H1 (cell line): Measurements from ENCODE around the gene CDC42EP4. TPM values are rescaled to one million over a fixed set of nuclear protein-coding genes. Genes with fewer than 3 reads are reported as not detected.

ENCODE experiments used
- CTCF ChIA-PET: fragments of 300-600 bp; sonication (Branson Sonifier 250); formaldehyde crosslinking; loops from one replicate; lab custom pipeline; 2021; ENCODE audit not compliant: partially characterized antibody; lab: Charles Lee
- POLR2A ChIA-PET: fragments of 300-600 bp; sonication (Branson Sonifier 250); formaldehyde crosslinking; loops from one replicate; lab custom pipeline; 2021; ENCODE audit warnings: inconsistent platforms; ENCODE audit not compliant: partially characterized antibody; lab: Charles Lee
- DNase-seq, 2 experiments: peaks; one replicate each; pipeline versions ENCODE4 v3.0.0 to v3.0.0-alpha.2; 2010 to 2022; ENCODE audit warnings: low spot score in 2 of 2, low read depth in 1 of 2, mixed read lengths in 1 of 2
- FAIRE-seq: peaks from 2 replicates; lab custom pipeline; 2011; peaks lifted over from hg19 to GRCh38; lab: Jason Lieb, UNC
- H2AFZ ChIP-seq: 2 replicates; pipeline ENCODE4 v1.8.1; 2012; ENCODE audit warnings: low read length, inconsistent platforms
- H2AK5ac ChIP-seq: 2 replicates; pipeline ENCODE4 v1.6.1; 2013; ENCODE audit warnings: low read depth, low read length
- H2BK120ac ChIP-seq: replicated peaks from 2 replicates; pipeline ENCODE3; 2013; ENCODE audit warnings: low read depth, low read length, inconsistent platforms
- H2BK12ac ChIP-seq: 2 replicates; pipeline ENCODE4 v1.6.1; 2013; ENCODE audit warnings: low read depth, low read length
- H2BK15ac ChIP-seq: 2 replicates; pipeline ENCODE4 v1.6.1; 2013; ENCODE audit warnings: low read length
- H2BK20ac ChIP-seq: 2 replicates; pipeline ENCODE4 v1.6.1; 2013; ENCODE audit warnings: low read length
- H2BK5ac ChIP-seq: 2 replicates; pipeline ENCODE4 v1.6.1; 2013; ENCODE audit warnings: low read depth, low read length
- H3K14ac ChIP-seq: 2 replicates; pipeline ENCODE4 v1.6.1; 2013; ENCODE audit warnings: inconsistent platforms; ENCODE audit not compliant: insufficient read length
- H3K18ac ChIP-seq: 2 replicates; pipeline ENCODE4 v1.6.1; 2013; ENCODE audit warnings: low read length; ENCODE audit errors: extremely low read depth
- H3K23ac ChIP-seq: 2 replicates; pipeline ENCODE4 v1.6.1; 2013; ENCODE audit warnings: inconsistent platforms; ENCODE audit not compliant: insufficient read length
- H3K23me2 ChIP-seq: 2 replicates; pipeline ENCODE4 v1.6.1; 2013; ENCODE audit warnings: low read depth, low read length
- H3K27ac ChIP-seq: 2 replicates; pipeline ENCODE4 v1.6.1; 2011; ENCODE audit warnings: low read depth, low read length, inconsistent platforms
- H3K27me3 ChIP-seq, 4 experiments: replicated peaks in 1 of 4; 1 replicate in 1 of 4; 2 replicates in 3 of 4; pipeline versions ENCODE4 v1.6.1 to v1.8.1; 2011 to 2013; ENCODE audit warnings: low read length in 3 of 4, mild to moderate bottlenecking in 3 of 4, inconsistent platforms in 2 of 4, mixed read lengths in 2 of 4, moderate library complexity in 1 of 4; ENCODE audit not compliant: control insufficient read depth in 3 of 4, insufficient read depth in 3 of 4; ENCODE audit errors: extremely low read depth in 1 of 4
- H3K36me3 ChIP-seq, 4 experiments: 2 replicates each; pipeline versions ENCODE4 v1.6.1 to v1.8.1; 2011 to 2013; ENCODE audit warnings: mild to moderate bottlenecking in 4 of 4, low read length in 3 of 4, moderate library complexity in 2 of 4, control low read depth in 1 of 4, inconsistent platforms in 1 of 4; ENCODE audit not compliant: insufficient read depth in 4 of 4, control insufficient read depth in 2 of 4
- H3K4ac ChIP-seq: replicated peaks from 2 replicates; pipeline ENCODE3; 2013; ENCODE audit warnings: low read length, low read depth, mixed read lengths, inconsistent platforms; ENCODE audit not compliant: insufficient read length
- H3K4me1 ChIP-seq, 4 experiments: replicated peaks in 1 of 4; 1 replicate in 1 of 4; 2 replicates in 3 of 4; pipeline versions ENCODE4 v1.6.1 to v1.8.1; 2011 to 2013; ENCODE audit warnings: low read length in 3 of 4, inconsistent platforms in 2 of 4, mixed read lengths in 1 of 4; ENCODE audit not compliant: insufficient read depth in 4 of 4, control insufficient read depth in 3 of 4
- H3K4me2 ChIP-seq, 2 experiments: 2 replicates each; pipeline versions ENCODE4 v1.6.1 to v1.8.1; 2011 to 2013; ENCODE audit warnings: low read depth in 2 of 2, low read length in 2 of 2, control low read depth in 1 of 2, inconsistent platforms in 1 of 2, mild to moderate bottlenecking in 1 of 2; ENCODE audit not compliant: insufficient read depth in 1 of 2
- H3K4me3 ChIP-seq, 4 experiments: fragments of 200-600, 300-600 bp in 1 of 4; sonication (generic), shearing (Covaris generic), sonication (Bioruptor Twin) in 1 of 4; 2 replicates each; pipeline versions ENCODE4 v1.5.1 to v1.8.1; 2011 to 2016; ENCODE audit warnings: low read length in 4 of 4, low read depth in 3 of 4, control low read depth in 2 of 4, inconsistent platforms in 2 of 4, mild to moderate bottlenecking in 2 of 4, mixed read lengths in 1 of 4, moderate library complexity in 1 of 4; ENCODE audit not compliant: insufficient read depth in 2 of 4; ENCODE audit errors: extremely low read depth in 1 of 4
- H3K56ac ChIP-seq: replicated peaks from 2 replicates; pipeline ENCODE3; 2013; ENCODE audit warnings: low read depth, mild to moderate bottlenecking, mixed read lengths, low read length, inconsistent platforms; ENCODE audit not compliant: insufficient read length
- H3K79me1 ChIP-seq: 2 replicates; pipeline ENCODE4 v1.6.1; 2013; ENCODE audit warnings: low read depth, low read length, control low read depth
- H3K79me2 ChIP-seq, 2 experiments: 2 replicates each; pipeline versions ENCODE4 v1.6.1 to v1.8.1; 2012 to 2013; ENCODE audit warnings: low read length in 2 of 2, mild to moderate bottlenecking in 2 of 2, inconsistent platforms in 1 of 2; ENCODE audit not compliant: insufficient read depth in 2 of 2, control insufficient read depth in 1 of 2
- H3K9ac ChIP-seq, 4 experiments: replicated peaks in 1 of 4; 1 replicate in 1 of 4; 2 replicates in 3 of 4; pipeline versions ENCODE4 v1.6.1 to v1.8.1; 2011 to 2013; ENCODE audit warnings: low read depth in 3 of 4, low read length in 3 of 4, control low read depth in 2 of 4, mild to moderate bottlenecking in 2 of 4, moderate library complexity in 2 of 4, inconsistent platforms in 1 of 4; ENCODE audit errors: extremely low read depth in 1 of 4
- H3K9me3 ChIP-seq, 2 experiments: 2 replicates each; pipeline versions ENCODE4 v1.6.1 to v1.8.1; 2012 to 2013; ENCODE audit warnings: mild to moderate bottlenecking in 2 of 2, moderate library complexity in 2 of 2, control low read depth in 1 of 2, inconsistent platforms in 1 of 2, low read depth in 1 of 2, low read length in 1 of 2, mixed read lengths in 1 of 2; ENCODE audit not compliant: insufficient read depth in 2 of 2
- H4K20me1 ChIP-seq, 2 experiments: replicated peaks in 1 of 2; 2 replicates each; pipeline versions ENCODE3 to v1.8.1; 2011 to 2013; ENCODE audit warnings: inconsistent platforms in 2 of 2, low read length in 2 of 2, mild to moderate bottlenecking in 1 of 2; ENCODE audit not compliant: insufficient read depth in 2 of 2, control insufficient read depth in 1 of 2
- H4K5ac ChIP-seq: 2 replicates; pipeline ENCODE4 v1.6.1; 2013; ENCODE audit warnings: low read length, low read depth, mixed read lengths, inconsistent platforms; ENCODE audit not compliant: insufficient read length
- H4K8ac ChIP-seq: 2 replicates; pipeline ENCODE4 v1.8.0; 2013; ENCODE audit warnings: mild to moderate bottlenecking, moderate library complexity, low read length, inconsistent platforms; ENCODE audit not compliant: insufficient read depth; ENCODE audit errors: extremely low read depth
- H4K91ac ChIP-seq: replicated peaks from 2 replicates; pipeline ENCODE3; 2013; ENCODE audit warnings: low read length, mixed read lengths, inconsistent platforms; ENCODE audit not compliant: insufficient read length
- BRCA1 ChIP-seq: IDR thresholded peaks from 2 replicates; pipeline ENCODE4 v1.6.1; 2012; ENCODE audit warnings: low read depth, low read length, improper control_type of control experiment
- CBX5 ChIP-seq: fragments of 300-800, 300-1000 bp; sonication (generic); IDR thresholded peaks from 2 replicates; pipeline ENCODE4 v1.7.1; 2016; ENCODE audit warnings: antibody characterized with exemption, low read length, low read depth
- CREB1 ChIP-seq: IDR thresholded peaks from 2 replicates; pipeline ENCODE4 v1.6.1; 2012; ENCODE audit warnings: inconsistent platforms
- GABPA ChIP-seq: IDR thresholded peaks from 2 replicates; pipeline ENCODE4 v1.6.1; 2011; ENCODE audit warnings: mild to moderate bottlenecking, low read length, moderate library complexity, borderline replicate concordance; ENCODE audit not compliant: insufficient read depth
- JUND ChIP-seq: IDR thresholded peaks from 2 replicates; pipeline ENCODE4 v1.6.1; 2011; ENCODE audit warnings: mild to moderate bottlenecking, improper control_type of control experiment, low read length
- KDM4A ChIP-seq: IDR thresholded peaks from one replicate; pipeline ENCODE4 v1.7.1; 2012; ENCODE audit warnings: low read depth, mild to moderate bottlenecking, moderate library complexity, low read length, inconsistent platforms; ENCODE audit not compliant: severe bottlenecking
- MAFK ChIP-seq: IDR thresholded peaks from 2 replicates; pipeline ENCODE4 v1.6.1; 2012; ENCODE audit warnings: low read depth, mild to moderate bottlenecking, improper control_type of control experiment, low read length
- SRF ChIP-seq: IDR thresholded peaks from 2 replicates; pipeline ENCODE4 v1.6.1; 2011; ENCODE audit warnings: mild to moderate bottlenecking, low read depth, low read length, moderate library complexity
- WGBS, 2 experiments: shearing (Covaris generic) in 1 of 2; methylation state at CpG; one replicate each; pipeline versions ENCODE4 v1.1.6 to v1.1.7; 2013 to 2015; ENCODE audit warnings: low lambda C conversion rate in 2 of 2, mixed read lengths in 2 of 2, inconsistent platforms in 1 of 2, low coverage in 1 of 2, missing lambda C conversion rate in 1 of 2; ENCODE audit not compliant: insufficient replicate concordance in 2 of 2, insufficient coverage in 1 of 2, insufficient read length in 1 of 2; ENCODE audit errors: extremely low coverage in 1 of 2, missing lambda C conversion rate in 1 of 2; 5-methylcytosine and 5-hydroxymethylcytosine counted together
- polyA plus RNA-seq, 7 experiments: library from polyadenylated mRNA; depleted of rRNA in 3 of 7; stranded (reverse) in 5 of 7; unstranded in 2 of 7; fragments of >200 nt in 5 of 7; fragments of 200-250 nt in 2 of 7; gene quantifications; 1 replicate in 5 of 7; 2 replicates in 1 of 7; 4 replicates in 1 of 7; pipeline versions ENCODE4 v1.2.1 to v1.2.3, GENCODE V29; 2011 to 2013; ENCODE audit warnings: missing spikeins in 2 of 7, mixed read lengths in 2 of 7
- total RNA-seq: library from RNA; stranded (reverse); fragmentation: NEBNext Ultra II Directional; extraction: Animal tissue kit (Norgen Biotek cat#: 25700); gene quantifications from 2 replicates; pipeline ENCODE4 v1.2.1, GENCODE V29; 2021

CDC42EP4 gene
- total and polyA plus RNA-seq, 2 of the 8 experiments (the other 6 are each of a cell fraction or from before 2014, with no cell fraction given) = 8.8 to 12.6 TPM

GRCh38 chr17:73348829-73349095 is 37.0 kb upstream of the CDC42EP4 start:
- Histone ChIP-seq H3K14ac (no peak overlapping the region), H2BK5ac (peak overlapping the region; percentile 66; the same call in 1 of the 2 replicates), H3K23ac (no peak overlapping the region), H3K4me1 (peaks cover 6 to 30% (median 19%) of the 10 kb centered on the region in 4 experiments), H4K5ac (no peak overlapping the region), H3K4me3 (no peak overlapping the region), H3K56ac (no peak overlapping the region), H2AK5ac (no peak overlapping the region), H3K18ac (peak overlapping the region; percentile 60), H2BK120ac (no peak overlapping the region), H3K79me2 (no peaks in the 10 kb centered on the region), H4K91ac (peak overlapping the region; percentile 76), H3K27ac (no peak overlapping the region), H4K8ac (no peak overlapping the region), H3K36me3 (no peaks in the 10 kb centered on the region), H3K9ac (no peak overlapping the region), H3K23me2 (no peaks in the 10 kb centered on the region), H2BK20ac (peak overlapping the region; percentile 61; the same call in 1 of the 2 replicates), H3K4ac (no peak overlapping the region), H2BK12ac (0 out of 2 replicates have a peak overlapping the region, but pooled peaks have one; percentile 50), H3K79me1 (no peaks in the 10 kb centered on the region), H2BK15ac (no peak overlapping the region; the same call in 1 of the 2 replicates), H3K4me2 (no peak overlapping the region), H3K9me3 (no peaks in the 10 kb centered on the region), H2AFZ (no peak overlapping the region), H4K20me1 (no peaks in the 10 kb centered on the region), H3K27me3 (no peaks in the 10 kb centered on the region; a peak in 1 of 7 replicates)
- CTCF ChIA-PET = interaction anchor here (0.8 to 1.8 kb wide), 11 partner anchors 9 to 103 kb away, joined by 3 to 9 read pairs (median 3); no protein-coding TSS in a partner anchor
- no peak for TF ChIP-seq CREB1
- TF ChIP-seq BRCA1 = no peak
- TF ChIP-seq SRF = no peak
- no peak for TF ChIP-seq MAFK
- no peak for TF ChIP-seq KDM4A
- TF ChIP-seq CBX5 = no peak
- no peak for TF ChIP-seq GABPA
- TF ChIP-seq JUND = no peak
- POLR2A ChIA-PET = interaction anchor here (0.7 to 0.9 kb wide), 3 partner anchors 11 to 26 kb away, joined by 3 to 5 read pairs (median 3); no protein-coding TSS in a partner anchor
- no peak for DNase-seq
- WGBS, 2 experiments = 65% methylated on average over 4 of the region's 4 CpGs; no CpG with 5 or more reads in 1 of the 2 experiments
- no peak for FAIRE-seq
